DLD1 (cell line): ENCODE results near the gene OAS2.

Source experiments
- in situ Hi-C: cut with HindIII; loops from 2 replicates; pipeline ENCODE4 v1.10.0; 2017; ENCODE audit warnings: low sequenced_read_pairs

OAS2 gene, protein sequence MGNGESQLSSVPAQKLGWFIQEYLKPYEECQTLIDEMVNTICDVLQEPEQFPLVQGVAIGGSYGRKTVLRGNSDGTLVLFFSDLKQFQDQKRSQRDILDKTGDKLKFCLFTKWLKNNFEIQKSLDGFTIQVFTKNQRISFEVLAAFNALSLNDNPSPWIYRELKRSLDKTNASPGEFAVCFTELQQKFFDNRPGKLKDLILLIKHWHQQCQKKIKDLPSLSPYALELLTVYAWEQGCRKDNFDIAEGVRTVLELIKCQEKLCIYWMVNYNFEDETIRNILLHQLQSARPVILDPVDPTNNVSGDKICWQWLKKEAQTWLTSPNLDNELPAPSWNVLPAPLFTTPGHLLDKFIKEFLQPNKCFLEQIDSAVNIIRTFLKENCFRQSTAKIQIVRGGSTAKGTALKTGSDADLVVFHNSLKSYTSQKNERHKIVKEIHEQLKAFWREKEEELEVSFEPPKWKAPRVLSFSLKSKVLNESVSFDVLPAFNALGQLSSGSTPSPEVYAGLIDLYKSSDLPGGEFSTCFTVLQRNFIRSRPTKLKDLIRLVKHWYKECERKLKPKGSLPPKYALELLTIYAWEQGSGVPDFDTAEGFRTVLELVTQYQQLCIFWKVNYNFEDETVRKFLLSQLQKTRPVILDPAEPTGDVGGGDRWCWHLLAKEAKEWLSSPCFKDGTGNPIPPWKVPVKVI

DNA sequence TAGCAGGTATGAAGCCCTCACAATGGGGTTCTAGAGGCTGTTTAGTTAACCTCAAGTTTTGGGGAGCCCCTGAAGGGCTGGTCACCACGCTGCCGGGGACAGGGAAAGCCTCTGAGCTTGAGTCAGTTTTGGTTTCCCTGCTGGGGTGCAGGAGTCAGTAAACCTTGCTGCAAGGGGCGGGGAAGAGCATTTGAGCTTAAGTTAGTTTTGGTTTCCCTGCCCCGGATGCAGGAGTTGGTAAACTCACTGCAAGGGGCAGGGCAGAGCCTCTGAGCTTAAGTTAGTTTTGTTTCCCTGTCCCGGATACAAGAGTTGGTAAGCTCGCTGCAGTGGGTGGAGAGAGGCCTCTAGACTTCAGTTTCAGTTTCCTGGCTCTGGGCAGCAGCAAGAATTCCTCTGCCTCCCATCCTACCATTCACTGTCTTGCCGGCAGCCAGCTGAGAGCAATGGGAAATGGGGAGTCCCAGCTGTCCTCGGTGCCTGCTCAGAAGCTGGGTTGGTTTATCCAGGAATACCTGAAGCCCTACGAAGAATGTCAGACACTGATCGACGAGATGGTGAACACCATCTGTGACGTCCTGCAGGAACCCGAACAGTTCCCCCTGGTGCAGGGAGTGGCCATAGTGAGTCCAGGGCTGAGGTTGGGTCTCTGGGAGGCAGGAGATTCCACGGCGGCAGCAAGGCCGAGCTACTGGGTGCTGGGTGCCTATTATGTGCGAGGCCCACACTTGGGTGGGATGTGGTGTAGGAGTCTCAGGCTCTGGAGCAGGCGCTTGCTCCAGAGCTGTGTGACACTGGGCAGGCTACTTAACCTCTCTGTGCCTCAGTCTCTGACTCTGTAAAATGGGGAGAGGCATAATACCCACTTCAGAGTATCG, at the start of gene OAS2:
OAS2 (plus strand) TSS at position 357 of the 878 bp plus-strand sequence; CDS start at position 447, 90 bp downstream.
- in situ Hi-C loops: no loop called here

DNA sequence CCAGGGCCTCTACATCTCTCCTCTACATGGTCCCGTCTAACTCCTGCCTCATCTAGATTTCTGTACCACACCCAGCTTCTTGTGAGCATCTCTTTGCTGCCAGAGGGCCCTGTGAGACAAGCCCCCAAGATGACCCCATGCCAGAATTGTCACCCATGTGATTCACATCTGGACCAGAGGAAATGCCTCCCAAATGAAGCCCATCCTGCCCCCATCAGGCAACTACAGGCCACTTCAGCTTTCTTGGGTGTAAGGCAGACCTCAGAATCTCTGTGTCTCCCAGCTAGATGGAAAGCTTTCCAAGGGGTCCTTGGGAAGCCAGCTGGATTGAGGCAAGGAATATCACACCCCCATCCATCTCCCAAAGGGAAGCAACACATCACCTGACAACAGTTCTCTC, 49.3 kb upstream of the OAS2 start:
- in situ Hi-C loops: no loop called here

DNA sequence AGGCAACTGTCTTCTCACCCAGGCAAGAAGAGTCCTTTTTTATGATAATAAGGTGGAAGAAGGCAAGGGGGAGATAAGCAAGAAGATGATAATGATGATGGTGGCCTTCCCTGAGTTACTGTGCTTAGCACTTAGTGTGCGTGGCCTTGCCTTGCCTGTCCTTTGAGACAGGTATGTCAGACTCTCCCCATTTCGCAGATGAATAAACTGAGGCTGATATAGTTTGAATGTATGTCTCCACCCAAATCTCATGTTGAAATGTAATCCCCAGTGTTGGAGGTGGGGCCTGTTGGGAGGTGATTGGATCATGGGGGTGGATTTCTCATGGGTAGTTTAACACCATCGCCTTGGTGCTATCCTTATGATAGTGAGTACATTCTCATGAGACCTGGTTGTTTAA, 48.6 kb upstream of the OAS2 start:
- in situ Hi-C loops: no loop called here

DNA sequence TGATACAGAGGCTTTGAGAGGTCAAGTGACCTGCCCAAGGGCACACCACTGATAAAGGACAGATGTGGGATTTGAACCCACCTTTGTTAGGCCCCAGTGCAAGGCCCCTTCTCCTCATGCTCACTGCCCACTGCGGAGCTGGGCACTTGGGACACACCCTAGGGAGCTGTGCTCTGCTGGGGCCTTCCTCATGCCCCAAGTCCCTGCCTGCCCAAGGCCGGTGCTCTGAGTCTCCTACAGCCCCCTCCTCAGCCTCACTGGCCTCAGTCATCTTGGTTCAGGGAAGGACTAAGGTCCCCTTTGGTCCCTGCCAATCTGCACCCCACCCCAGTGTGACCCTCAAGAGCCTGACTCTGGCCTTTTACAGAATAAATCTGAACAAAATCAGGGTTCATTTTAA, 48.0 kb upstream of the OAS2 start:
- in situ Hi-C loops: no loop called here

DNA sequence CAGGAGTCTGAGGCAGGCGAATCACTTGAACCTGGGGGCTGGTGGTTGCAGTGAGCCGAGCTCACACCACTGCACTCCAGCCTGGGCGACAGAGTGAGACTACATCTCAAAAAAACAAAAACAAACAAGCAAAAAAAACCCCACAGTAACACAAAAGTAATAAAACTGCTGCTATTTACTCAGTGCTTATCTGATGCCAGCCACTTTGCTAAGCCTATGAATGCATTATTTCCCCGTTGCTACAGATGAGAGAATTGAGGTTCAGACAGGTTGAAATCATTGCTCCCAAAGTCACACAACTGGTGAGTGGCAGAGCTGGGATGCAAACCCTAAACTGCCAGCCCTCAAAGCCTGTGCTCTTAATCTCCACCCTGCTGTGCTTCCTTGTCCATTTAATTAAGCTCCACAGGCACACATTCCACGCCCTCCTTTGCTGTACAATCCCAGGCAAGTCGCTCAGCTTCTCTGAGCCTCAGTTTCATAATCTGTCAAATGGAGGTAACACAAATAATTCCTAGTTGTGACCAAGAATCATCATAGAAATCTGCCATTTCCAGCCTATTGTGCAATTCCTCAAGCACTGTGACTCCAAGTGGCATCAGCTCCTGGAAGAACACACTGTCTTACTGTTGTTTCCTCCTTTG, 45.7 kb upstream of the OAS2 start:
- in situ Hi-C loops: no loop called here

DNA sequence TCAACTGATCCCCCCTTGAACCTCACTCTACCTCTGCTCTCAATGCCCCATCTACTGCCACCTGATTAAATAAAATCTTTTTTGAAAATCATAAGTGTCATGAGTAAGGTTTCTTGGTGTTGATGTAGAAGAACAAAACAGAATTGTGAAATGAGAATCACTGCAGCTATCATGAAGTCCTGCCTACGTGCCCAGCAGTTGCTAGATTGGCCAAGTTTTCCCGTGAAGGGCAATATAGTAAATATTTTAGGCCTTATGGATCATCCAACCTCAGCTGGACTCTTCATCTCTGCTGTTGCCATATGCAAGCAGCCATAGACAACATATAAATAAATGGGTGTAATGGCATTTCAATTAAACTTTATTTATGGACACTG, 45.2 kb upstream of the OAS2 start:
- in situ Hi-C loops: no loop called here

DNA sequence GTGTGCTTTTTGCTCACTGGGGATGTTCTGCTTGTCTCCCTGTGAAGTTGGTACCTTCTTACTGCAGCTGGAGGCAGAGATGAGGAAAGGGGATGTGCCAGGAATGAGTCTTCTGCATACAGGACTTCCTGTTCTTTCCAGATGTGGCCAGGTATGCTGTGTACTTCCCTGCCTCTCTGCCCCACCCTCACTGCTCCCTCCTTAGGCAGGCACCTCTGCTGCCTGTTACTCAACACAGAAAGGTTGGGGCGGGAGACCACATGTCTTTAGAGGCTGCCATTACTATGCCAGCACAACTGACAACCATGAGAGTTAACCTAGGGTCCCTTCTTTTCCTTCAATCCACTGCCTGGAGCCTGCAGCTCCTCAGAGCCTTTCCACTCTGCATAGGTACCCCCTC, 42.1 kb upstream of the OAS2 start:
- in situ Hi-C loops: no loop called here

DNA sequence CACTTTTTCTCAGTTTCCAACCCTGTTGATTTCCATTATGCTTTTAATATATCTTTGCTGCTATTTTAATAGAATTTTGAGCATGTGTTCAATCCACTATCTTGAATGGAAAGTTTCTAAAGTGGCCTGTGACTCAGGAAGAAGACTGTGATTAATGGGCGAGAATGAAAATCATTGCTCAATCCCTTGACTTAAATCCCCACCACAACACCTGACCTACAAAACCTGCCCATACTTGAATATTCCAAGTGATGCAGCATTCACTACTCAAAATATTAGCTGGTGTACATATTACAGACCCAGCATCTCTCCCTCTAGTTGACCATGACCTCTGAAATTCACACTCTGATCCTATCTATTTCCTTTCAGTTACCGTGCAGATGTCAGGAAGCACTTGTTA, 41.4 kb upstream of the OAS2 start:
- in situ Hi-C loops: no loop called here

DNA sequence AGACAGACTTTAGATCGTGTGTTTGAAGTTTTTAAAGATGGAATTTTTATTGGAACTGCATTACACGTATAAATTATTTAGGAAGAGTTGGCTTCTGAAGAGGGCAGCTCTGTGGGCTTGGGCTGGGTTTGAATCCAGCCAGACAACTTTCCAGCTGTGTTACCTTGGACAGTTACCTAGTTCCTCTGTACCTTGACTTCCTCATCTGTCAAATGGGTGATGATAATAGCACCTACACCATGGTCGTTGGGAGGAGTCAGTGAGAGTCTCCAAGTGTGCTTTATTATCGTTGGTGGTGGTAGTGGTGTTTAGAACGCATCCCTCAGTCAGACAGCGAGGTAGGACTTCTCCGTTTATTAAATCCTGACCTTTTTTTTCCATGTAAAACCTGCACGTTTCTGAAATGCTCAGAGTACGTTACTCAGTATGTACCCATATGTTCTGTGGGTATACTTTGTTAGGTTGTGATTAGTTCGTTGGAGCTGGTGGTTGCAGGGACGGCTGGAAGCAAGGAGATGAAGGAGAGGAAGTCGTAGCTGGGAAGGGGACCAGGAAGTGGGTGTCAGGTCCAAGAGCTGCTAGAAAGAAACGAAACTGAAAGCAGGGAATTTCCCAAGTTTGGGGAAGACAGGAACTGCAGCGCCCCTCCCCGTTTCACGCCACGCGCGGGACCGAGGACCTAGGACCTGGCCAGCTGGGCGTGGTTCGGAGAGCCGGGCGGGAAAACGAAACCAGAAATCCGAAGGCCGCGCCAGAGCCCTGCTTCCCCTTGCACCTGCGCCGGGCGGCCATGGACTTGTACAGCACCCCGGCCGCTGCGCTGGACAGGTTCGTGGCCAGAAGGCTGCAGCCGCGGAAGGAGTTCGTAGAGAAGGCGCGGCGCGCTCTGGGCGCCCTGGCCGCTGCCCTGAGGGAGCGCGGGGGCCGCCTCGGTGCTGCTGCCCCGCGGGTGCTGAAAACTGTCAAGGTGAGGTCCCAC, 40.3 kb upstream of the OAS2 start, which contains the start of gene OAS3:
OAS3 (plus strand) TSS at position 734 of the 979 bp plus-strand sequence; CDS start at position 791, 57 bp downstream.
- in situ Hi-C loops: no loop called here

DNA sequence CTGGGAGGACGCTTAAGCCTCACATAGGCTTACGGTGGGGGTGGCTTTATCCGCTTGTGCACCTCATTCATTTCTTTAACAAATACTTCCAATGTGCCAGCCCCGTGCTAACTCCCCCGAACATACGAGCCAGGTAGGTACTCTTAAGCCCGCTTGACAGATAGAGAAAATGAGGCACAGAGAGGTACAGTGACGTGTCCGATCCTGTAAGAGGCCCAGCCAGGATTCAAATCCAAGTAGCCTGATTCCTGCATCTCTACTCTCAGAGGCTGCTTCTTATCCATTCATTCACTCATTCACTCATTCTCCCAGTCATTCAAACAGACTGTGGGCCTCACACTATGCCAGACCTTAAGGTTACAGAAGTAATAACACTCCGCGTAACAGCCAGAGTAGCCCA, 39.6 kb upstream of the OAS2 start:
- in situ Hi-C loops: no loop called here

DNA sequence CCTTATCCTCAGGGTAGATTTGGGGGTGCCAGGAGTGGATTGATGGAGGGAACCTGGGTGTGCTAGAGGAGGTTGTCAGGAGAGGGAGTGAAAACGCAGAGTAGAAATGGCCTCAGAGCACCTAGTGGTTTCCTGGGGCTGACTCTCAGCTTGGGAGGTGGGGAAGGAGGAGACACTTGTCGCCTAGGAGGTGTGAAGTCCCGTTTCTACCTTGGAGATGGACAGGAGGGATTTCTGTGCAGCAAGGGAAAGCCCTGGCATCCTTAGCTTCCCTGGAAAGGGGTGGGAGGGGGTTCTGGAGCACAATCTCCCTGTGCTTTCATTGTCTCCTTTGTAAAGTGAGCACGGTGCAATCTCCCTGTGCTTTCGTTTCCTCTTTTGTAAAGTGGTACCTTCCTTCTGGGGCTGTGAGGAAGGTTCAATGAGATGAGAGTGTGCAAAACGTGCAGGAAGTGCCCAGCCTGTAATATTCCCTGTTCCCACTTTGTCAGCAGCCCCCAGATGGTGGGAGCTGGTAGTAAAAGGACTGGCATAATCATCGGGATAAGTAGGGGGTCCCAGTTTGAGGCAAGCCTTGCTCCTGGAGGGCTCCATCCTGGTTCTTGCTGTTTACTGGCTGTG, 38.4 kb upstream of the OAS2 start:
- in situ Hi-C loops: no loop called here

DNA sequence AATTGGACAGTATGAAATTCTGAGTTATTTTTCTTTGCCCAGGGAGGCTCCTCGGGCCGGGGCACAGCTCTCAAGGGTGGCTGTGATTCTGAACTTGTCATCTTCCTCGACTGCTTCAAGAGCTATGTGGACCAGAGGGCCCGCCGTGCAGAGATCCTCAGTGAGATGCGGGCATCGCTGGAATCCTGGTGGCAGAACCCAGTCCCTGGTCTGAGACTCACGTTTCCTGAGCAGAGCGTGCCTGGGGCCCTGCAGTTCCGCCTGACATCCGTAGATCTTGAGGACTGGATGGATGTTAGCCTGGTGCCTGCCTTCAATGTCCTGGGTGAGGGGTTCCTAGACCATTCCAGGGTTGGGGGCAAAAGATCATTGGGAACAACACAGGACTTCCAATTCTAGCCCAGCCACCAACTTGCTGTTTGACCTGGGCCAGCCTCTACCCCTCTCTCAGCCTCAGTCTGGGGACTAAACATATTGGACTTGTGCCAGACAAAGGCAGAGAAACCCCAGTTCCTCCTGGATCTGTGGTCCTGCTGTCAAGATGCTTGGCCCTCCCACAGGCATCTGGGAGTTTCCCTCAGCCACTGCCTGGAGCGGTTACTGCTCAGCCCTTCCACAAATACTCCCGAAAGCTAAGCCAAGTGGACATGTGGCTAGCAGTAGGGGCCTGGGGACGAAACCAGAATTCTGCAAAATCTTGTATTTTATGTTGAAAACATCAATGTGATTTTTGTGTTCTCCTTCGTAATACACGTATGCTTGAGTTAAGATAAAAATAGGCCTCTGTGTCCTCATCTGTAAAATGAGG, 36.6 kb upstream of the OAS2 start:
- in situ Hi-C loops: no loop called here

DNA sequence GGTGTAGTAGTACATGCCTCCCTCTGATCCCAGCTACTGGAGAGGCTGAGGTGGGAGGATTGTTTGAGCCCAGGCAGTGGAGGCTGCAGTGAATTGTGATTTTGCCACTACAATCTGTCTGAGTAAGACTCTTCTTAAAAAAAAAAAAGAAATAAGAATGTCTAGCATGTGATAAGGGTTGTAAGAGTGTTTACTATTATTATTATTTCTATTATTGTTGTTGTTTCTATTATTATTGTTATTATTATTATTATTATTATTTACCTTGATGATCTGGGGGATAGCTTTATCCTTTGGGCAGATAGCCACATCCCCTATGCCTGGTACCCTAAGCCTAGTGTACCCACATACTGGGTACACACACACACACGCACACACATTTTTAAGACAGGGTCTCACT, 35.7 kb upstream of the OAS2 start:
- in situ Hi-C loops: no loop called here

DNA sequence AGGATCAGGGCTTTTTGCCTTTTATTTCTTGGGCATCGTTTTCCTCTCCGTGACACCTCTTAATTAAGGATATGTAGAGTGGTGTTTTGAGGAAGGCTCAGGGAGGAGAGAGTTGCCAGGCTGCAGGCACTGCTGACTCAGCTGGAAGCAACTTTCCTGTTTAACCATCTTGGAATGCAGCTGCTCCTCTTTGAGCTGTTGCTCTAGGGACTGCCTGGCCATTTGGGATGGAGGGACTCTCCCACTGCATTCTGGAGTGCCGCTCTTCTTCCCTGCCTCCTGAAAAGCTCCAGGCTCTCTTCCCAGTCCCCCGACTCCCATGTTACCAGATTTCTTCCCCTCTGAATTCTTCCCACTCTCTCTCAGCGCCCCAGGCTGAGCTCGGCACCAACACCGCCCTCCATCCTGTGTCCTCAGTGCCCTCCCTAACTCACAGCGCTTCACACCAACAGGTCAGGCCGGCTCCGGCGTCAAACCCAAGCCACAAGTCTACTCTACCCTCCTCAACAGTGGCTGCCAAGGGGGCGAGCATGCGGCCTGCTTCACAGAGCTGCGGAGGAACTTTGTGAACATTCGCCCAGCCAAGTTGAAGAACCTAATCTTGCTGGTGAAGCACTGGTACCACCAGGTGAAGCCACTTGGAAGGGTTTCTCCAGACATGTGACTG, 34.2 kb upstream of the OAS2 start:
- in situ Hi-C loops: no loop called here

DNA sequence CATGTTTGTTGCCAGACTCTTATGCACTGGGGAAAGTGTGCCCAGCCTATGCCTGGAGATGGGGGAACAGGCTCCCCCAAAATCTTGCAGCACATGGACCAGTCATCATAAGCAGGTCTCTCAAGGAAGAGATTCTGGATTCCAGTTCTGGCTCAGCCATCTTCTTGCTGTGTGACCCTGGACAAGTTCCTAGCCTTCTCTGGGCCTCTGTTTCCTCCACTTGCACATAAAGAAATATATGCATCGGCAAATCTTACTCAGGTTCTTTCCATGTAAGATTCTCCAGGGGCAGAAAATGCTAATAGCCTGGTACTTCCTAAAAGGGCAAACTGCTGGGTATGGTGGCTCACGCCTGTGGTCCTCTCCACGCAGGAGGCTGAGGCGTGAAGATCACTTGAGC, 32.8 kb upstream of the OAS2 start:
- in situ Hi-C loops: no loop called here

DNA sequence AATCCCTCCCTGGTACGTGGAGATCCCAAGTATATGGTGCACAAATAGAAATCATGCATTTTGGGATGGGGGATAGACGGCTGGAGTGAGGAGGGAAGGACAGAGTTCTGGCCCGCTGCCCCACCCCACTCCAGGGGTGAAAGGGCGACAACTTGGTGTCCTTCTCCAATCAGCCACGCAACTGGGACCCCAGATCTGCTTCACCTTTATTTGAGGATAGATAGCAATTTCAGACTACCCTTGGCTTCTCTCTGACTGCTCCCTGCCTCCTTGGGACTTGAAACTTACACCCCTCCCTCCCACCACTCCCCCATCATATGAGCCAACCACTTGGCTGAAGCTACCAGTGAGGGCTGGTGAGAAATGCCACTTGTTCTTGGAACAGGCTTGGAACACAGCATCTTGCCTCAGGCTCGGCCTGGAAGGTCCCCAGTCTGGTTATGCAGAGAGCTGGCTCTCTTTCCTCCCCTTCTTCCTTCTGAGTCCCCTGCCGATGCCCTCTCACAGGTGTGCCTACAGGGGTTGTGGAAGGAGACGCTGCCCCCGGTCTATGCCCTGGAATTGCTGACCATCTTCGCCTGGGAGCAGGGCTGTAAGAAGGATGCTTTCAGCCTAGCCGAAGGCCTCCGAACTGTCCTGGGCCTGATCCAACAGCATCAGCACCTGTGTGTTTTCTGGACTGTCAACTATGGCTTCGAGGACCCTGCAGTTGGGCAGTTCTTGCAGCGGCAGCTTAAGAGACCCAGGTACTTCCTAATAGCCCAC, 31.9 kb upstream of the OAS2 start:
- in situ Hi-C loops: no loop called here

DNA sequence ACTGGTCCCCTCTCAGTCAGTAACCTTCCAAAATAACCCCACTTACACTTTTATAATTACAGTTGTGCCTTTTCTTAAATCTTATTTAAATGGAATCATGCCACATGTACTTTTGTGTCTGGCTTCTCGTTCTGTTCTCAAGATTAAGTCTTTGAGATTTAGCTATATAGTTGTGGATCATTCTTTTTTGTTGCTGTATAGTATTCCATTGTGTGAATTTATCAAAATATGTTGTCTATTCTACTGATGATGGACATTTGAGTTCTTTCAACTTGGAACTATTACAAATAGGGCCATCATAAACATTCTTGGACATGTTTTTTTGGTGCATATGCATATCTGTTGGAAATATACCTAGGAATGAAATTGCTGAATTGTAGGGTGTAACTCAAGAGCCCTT, 31.0 kb upstream of the OAS2 start:
- in situ Hi-C loops: no loop called here
